HEK293 (cell line): ENCODE measurements around the gene BICRA.

Experiments used
- AEBP2 ChIP-seq: fragments of 450-650 bp; formaldehyde crosslinking; IDR thresholded peaks from 2 replicates; pipeline ENCODE4 v1.5.1; 2016; ENCODE audit warnings: missing biosample characterization, missing genetic modification characterization, borderline replicate concordance
- CTCF ChIP-seq: fragments of 450-650 bp; formaldehyde crosslinking; IDR thresholded peaks from 2 replicates; pipeline ENCODE4 v1.5.1; 2016; ENCODE audit warnings: missing biosample characterization, missing genetic modification characterization
- ELK4 ChIP-seq: IDR thresholded peaks from 2 replicates; pipeline ENCODE4 v1.6.1; 2011; ENCODE audit warnings: mild to moderate bottlenecking, low read depth, low read length, borderline replicate concordance
- IKZF3 ChIP-seq: fragments of 450-650 bp; IDR thresholded peaks from 2 replicates; pipeline ENCODE4 v1.5.0; 2018; ENCODE audit warnings: missing biosample characterization, mild to moderate bottlenecking, missing genetic modification characterization, moderate library complexity
- ZBTB21 ChIP-seq: fragments of 450-650 bp; formaldehyde crosslinking; IDR thresholded peaks from 2 replicates; pipeline ENCODE4 v1.5.1; 2017; ENCODE audit warnings: missing biosample characterization, missing genetic modification characterization
- ZBTB7A ChIP-seq: fragments of 450-650 bp; formaldehyde crosslinking; IDR thresholded peaks from 2 replicates; pipeline ENCODE4 v1.5.1; 2016; ENCODE audit warnings: low read depth, missing biosample characterization, missing genetic modification characterization
- ZFHX2 ChIP-seq: fragments of 450-650 bp; formaldehyde crosslinking; conservative IDR thresholded peaks from 2 replicates; pipeline ENCODE4 v1.5.1; 2016; ENCODE audit warnings: missing biosample characterization, missing genetic modification characterization
- ZNF19 ChIP-seq: fragments of 450-650 bp; formaldehyde crosslinking; IDR thresholded peaks from 2 replicates; pipeline ENCODE4; 2016; ENCODE audit warnings: missing biosample characterization, missing genetic modification characterization, low read depth
- ZNF2 ChIP-seq: fragments of 450-650 bp; formaldehyde crosslinking; IDR thresholded peaks from 2 replicates; pipeline ENCODE4 v1.5.1; 2016; ENCODE audit warnings: missing biosample characterization, missing genetic modification characterization
- ZNF398 ChIP-seq: fragments of 450-650 bp; formaldehyde crosslinking; IDR thresholded peaks from 2 replicates; pipeline ENCODE4 v1.5.1; 2017; ENCODE audit warnings: missing biosample characterization, missing genetic modification characterization

- no peak for TF ChIP-seq ZFHX2 (tag by site-specific recombination)
- TF ChIP-seq IKZF3 (tag by site-specific recombination) = no peak
- no peak for TF ChIP-seq CTCF (tag by site-specific recombination)
- TF ChIP-seq ZNF19 = no peak
- no peak for TF ChIP-seq ZBTB7A (tag by site-specific recombination)
- TF ChIP-seq ELK4 = no peak
- TF ChIP-seq ZBTB21 = no peak
- TF ChIP-seq ZNF2 = no peak
- no peak for TF ChIP-seq AEBP2 (tag by site-specific recombination)
- no peak for TF ChIP-seq ZNF398
Observed at GRCh38 chr19:47614559-47614958, 5.6 kb downstream of the BICRA start.
